GM19099 (cell line): ENCODE results near the gene PBX3.

ENCODE experiments used
- POLR2A ChIP-seq: IDR thresholded peaks from 3 replicates; pipeline ENCODE4 v1.6.1; 2011; ENCODE audit warnings: low read depth; ENCODE audit not compliant: insufficient read length; ENCODE audit errors: extremely low read depth

PBX3 gene

GRCh38 chr9:125893277-125893676 lies 146.1 kb downstream of the PBX3 start:
- no peak for TF ChIP-seq POLR2A

DNA sequence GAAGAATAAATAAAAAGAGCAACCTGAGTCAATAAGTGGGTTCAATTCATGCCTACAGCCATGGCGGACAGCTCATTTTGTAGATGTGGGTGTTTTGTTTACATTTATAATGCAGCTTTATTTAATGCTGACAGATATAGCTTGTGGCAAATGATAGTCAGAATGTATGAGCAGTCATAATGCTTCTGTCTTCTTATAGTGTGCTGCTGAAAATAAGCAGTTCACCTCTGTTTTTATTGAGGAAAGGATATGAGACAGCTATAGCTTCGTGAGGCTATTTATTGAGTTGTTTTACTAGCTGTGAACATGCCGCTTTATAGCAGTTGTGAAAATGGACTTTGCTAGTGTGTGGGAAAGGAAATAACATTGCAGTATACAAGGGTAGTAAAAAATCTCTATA lies 147.4 kb downstream of the PBX3 start:
- TF ChIP-seq POLR2A: no peak

DNA sequence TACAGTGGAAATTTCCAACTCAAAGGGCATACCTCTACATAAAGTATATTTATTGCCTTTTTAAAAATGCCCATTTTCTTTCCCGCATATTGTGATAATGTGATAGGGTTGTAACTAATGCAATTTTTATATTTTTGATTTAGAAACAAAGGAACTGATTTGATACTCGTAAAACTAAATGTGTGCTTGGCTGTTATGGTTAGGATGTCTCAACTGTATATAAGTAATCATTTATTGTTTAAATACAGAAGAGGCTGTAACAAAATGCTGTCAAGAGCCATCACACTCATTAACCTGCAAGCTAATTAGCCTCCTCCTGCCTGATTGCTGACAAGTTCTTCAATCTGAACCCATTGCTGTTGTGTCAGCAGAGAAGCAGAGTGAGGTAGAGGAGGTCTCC lies 149.2 kb downstream of the PBX3 start:
- TF ChIP-seq POLR2A: no peak

DNA sequence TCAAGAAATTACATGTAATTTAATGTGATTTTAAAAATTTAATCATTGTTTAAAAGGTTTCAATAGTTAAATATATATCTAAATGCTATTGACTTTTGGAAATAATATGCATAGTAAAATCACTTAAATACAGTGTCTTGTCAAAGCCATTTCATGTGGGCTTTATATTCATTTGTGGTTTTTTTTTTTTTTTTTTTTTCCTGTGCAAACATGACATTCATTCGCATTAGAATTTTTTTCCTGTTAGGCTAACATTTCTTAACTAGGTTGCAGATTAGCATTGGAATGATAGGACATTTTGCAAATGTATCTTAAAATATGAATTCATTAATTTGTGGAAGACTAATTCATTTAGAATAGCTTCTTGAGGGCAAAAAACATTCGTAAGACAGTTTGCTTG lies 149.8 kb downstream of the PBX3 start:
- TF ChIP-seq POLR2A: no peak

DNA sequence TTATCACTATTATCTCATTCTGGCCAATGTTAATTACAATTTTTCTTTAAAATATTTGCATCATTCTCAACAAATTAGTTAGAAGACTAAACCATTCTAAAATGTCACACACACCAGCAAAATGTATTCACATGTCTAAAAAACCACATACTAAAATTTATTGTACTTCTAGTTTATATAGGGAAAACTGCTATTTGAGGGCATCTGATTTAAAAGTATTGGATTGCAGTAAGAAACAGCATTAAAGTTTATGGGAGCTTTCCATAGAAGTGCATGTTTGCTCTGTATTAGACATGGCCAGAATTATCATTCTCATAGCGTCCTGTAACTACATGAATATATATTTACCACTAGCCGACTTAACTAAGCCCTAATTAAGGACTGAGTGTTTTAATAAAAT lies 150.3 kb downstream of the PBX3 start:
- TF ChIP-seq POLR2A: no peak

GRCh38 chr9:125902214-125902613 lies 155.0 kb downstream of the PBX3 start:
- no peak for TF ChIP-seq POLR2A

DNA sequence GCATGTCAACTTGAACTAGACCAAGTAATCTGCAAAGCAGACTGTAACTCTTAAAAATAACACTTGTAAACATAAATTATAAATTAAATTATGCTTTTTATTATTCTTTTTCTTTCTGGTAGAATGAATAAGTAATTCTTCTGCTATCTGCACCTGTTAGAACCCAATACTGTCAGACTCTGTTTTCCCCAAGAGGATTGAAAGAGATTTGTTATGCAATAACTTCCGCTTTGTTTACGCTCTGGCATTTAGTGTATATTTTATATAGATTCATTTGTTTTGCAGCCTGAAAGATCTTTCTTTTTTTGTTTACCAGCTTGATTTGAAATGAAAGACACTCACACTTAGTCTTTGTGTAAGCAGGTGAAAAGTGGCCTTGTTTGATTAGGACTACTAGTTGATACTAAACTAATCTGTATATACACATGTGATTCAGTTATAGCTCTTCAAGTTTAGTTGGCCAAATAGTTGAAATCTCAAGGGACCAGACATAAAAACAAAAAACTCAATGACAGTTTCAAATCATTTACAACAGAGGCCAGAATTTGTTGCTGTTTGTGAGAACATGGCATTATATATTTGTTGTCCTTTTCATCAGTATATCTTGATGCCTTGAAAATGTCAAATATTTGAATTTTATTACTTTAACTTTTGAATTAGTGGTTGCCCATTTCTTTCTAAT lies 155.8 kb downstream of the PBX3 start:
- TF ChIP-seq POLR2A: no peak

DNA sequence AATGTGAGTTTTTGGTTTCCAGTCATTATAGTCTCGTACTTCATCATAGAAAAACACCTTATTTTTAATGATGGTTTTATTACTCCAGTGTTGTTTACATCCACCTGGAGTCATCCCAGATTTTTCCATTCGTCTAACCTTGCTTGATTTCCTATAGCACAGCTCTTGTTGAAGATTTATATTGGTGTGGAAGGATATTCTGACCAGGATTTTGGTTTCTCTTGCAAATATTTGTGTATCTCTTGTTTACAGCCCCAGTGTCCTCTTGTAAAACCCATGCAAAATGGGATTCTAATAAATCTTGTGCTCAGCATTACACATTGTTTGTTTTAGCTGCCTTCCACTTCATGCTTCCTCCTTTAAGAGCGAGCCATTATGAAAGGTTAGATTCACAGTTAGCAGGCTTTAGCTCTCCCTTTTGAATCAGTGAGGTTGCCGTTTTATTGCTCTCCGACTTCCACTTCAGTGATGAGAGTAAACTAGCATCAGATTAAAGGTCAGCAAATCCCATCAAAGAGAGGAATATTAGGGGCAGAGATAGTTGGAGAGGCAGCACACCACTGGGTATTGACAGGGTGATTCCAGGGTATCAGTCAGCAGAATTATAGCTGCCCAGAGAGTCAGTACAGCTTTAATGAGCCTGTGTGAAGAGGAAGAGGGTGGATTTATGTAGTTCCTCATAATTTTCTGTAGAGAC lies 157.1 kb downstream of the PBX3 start:
- no peak for TF ChIP-seq POLR2A

- no peak for TF ChIP-seq POLR2A
These were observed 159.0 kb downstream of the PBX3 start for GRCh38 chr9:125906144-125906543.

DNA sequence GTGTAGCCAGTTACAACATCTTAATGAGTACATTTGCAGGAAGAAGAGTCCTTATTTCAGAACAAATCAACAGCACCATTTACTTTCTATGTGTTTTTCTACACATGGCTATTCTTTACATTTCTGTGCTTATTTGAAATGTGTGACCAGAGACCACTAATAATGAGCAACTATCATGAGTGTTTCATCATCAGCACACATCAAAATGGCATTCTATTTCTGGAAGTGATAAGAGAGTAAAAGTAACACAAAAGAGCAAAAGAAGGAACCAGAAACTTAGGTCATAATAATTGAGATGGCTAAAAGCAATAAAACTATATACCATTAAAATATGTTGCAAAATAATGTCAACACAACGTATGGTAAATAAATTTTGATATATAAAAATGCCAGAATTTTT lies 159.7 kb downstream of the PBX3 start:
- no peak for TF ChIP-seq POLR2A

GRCh38 chr9:125908136-125908535 lies 161.0 kb downstream of the PBX3 start:
- TF ChIP-seq POLR2A: no peak

DNA sequence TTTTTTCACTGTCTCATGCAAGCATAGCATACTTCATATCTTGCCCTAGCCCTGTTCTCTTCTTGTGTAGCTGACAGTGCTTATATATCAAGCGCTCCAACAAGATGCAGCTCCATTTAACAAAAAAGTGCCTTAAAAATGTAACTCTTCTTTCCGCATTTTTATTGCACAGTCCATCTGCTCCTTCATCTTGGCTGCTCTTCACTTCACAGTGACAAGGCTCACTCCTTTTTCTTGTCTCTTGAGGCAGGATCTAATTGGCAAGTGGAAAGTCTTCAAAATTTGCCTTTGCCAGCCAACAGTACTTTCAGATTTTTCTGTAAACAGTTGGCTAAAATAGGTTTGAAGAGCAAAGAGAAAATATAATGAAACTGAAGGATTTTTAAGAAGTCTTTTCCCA lies 161.8 kb downstream of the PBX3 start:
- no peak for TF ChIP-seq POLR2A

GRCh38 chr9:125909459-125909858 lies 162.3 kb downstream of the PBX3 start:
- no peak for TF ChIP-seq POLR2A

GRCh38 chr9:125910286-125910685 lies 163.1 kb downstream of the PBX3 start:
- TF ChIP-seq POLR2A: no peak

GRCh38 chr9:125911861-125912644 lies 164.9 kb downstream of the PBX3 start:
- no peak for TF ChIP-seq POLR2A

DNA sequence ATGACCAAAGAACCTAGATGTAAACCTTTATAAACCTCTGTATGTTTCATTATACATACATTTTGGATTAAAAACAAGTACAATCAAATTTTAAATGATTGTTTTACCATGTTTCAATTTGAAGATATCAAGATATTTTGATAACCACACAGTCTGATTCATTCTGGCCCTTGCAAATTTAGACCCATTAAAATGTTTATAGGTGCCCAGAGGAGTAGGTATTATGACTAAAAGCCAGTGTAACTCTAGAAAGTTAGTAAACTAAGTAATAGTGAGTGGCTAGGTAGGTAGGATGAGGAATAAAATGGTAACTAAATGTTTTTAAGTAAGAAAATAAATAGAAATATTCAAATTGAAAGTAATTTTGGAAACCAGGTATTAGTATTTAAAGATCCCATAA lies 165.5 kb downstream of the PBX3 start:
- TF ChIP-seq POLR2A: no peak
